GM20431 (cell line): ENCODE results near the gene AVPR1A.
"Not testable (repeated sequence)": the region's sequence is repeated elsewhere in the genome, so short reads cannot be mapped to it uniquely, and the experiment has no call there.

Experiments used
- in situ Hi-C: fragments of 300-500 bp; cut with MseI, MboI; formaldehyde crosslinking; loops from one replicate; pipeline ENCODE4 v1.15.0; 2020; ENCODE audit warnings: low sequenced_read_pairs; ENCODE audit not compliant: unreplicated experiment

AVPR1A gene

GRCh38 chr12:63150713-63151622 is at the start of gene AVPR1A:
Gene AVPR1A, minus strand, starts transcription at chr12:63151201. Its CDS starts 365 bp downstream, at chr12:63150836.
- in situ Hi-C loops: no loop called here

- in situ Hi-C loops: no loop called here
Observed at GRCh38 chr12:63196168-63196567, 45.2 kb upstream of the AVPR1A start.

- in situ Hi-C loops: no loop called here
Observed at GRCh38 chr12:63179224-63179623, 28.2 kb upstream of the AVPR1A start.

- in situ Hi-C loops: no loop called here
Observed at GRCh38 chr12:63170321-63170720, 19.3 kb upstream of the AVPR1A start.

- in situ Hi-C loops: not testable (repeated sequence)
Observed at GRCh38 chr12:63167741-63168140, 16.7 kb upstream of the AVPR1A start.

- in situ Hi-C loops: no loop called here
Observed at GRCh38 chr12:63164911-63165310, 13.9 kb upstream of the AVPR1A start.

- in situ Hi-C loops: no loop called here
Observed at GRCh38 chr12:63163541-63163940, 12.5 kb upstream of the AVPR1A start.

GRCh38 chr12:63155375-63155774 is 4.4 kb upstream of the AVPR1A start:
- in situ Hi-C loops: no loop called here

- in situ Hi-C loops: no loop called here
Observed at GRCh38 chr12:63154560-63154959, 3.6 kb upstream of the AVPR1A start.

GRCh38 chr12:63152321-63152700 is 1.3 kb upstream of the AVPR1A start:
- in situ Hi-C loops: no loop called here

GRCh38 chr12:63151623-63152320 is 771 bp upstream of the AVPR1A start:
- in situ Hi-C loops: no loop called here

- in situ Hi-C loops: no loop called here
Observed at GRCh38 chr12:63149909-63150712, 890 bp downstream of the AVPR1A start.

GRCh38 chr12:63144556-63144955 is 6.4 kb downstream of the AVPR1A start:
- in situ Hi-C loops: no loop called here

GRCh38 chr12:63138488-63138887 is 12.5 kb downstream of the AVPR1A start:
- in situ Hi-C loops: no loop called here

GRCh38 chr12:63133981-63134380 is 17.0 kb downstream of the AVPR1A start:
- in situ Hi-C loops: no loop called here

- in situ Hi-C loops: no loop called here
Observed at GRCh38 chr12:63132201-63132600, 18.8 kb downstream of the AVPR1A start.

GRCh38 chr12:63129927-63130326 is 21.1 kb downstream of the AVPR1A start:
- in situ Hi-C loops: no loop called here

- in situ Hi-C loops: no loop called here
Observed at GRCh38 chr12:63124778-63125177, 26.2 kb downstream of the AVPR1A start.

GRCh38 chr12:63103494-63104131 is 47.4 kb downstream of the AVPR1A start:
- in situ Hi-C loops: no loop called here

GRCh38 chr12:63101920-63102319 is 49.1 kb downstream of the AVPR1A start:
- in situ Hi-C loops: no loop called here
